HL-60 (cell line): ENCODE measurements around the gene NUBPL.

Source experiments
- CTCF ChIP-seq: IDR thresholded peaks from one replicate; pipeline ENCODE4 v1.5.1; 2011; ENCODE audit warnings: low read length, control low read depth, inconsistent platforms; ENCODE audit not compliant: insufficient read depth
- POLR2AphosphoS5 ChIP-seq: IDR thresholded peaks from 2 replicates; pipeline ENCODE4 v1.6.1; 2012; ENCODE audit warnings: low read depth
- REST ChIP-seq: IDR thresholded peaks from 2 replicates; pipeline ENCODE4 v1.6.1; 2012; ENCODE audit warnings: low read depth; ENCODE audit not compliant: insufficient replicate concordance

- TF ChIP-seq CTCF, result no peak
- TF ChIP-seq POLR2AphosphoS5, result no peak
- no peak for TF ChIP-seq REST
Measured at GRCh38 chr14:31718585-31718984, 157.4 kb downstream of the NUBPL start.
